H1 (cell line): ENCODE results near the gene CCDC157. TPM values are rescaled to one million over a fixed set of nuclear protein-coding genes. Genes with fewer than 3 reads are reported as not detected.

ENCODE experiments used
- ATF2 ChIP-seq: IDR thresholded peaks from 2 replicates; pipeline ENCODE4 v1.6.1; 2012; ENCODE audit warnings: low read length, inconsistent platforms
- CBX8 ChIP-seq: fragments of 300-800, 300-1000 bp; sonication (generic); IDR thresholded peaks from 2 replicates; pipeline ENCODE4 v1.7.1; 2016; ENCODE audit warnings: low read depth, low read length, borderline replicate concordance
- SUZ12 ChIP-seq: fragments of 200-600 bp; sonication (generic); IDR thresholded peaks from 2 replicates; pipeline ENCODE4 v1.6.1; 2012; ENCODE audit warnings: mild to moderate bottlenecking, inconsistent platforms, low read length, moderate library complexity, mixed read lengths
- polyA plus RNA-seq, 7 experiments: library from polyadenylated mRNA; depleted of rRNA in 3 of 7; stranded (reverse) in 5 of 7; unstranded in 2 of 7; fragments of >200 nt in 5 of 7; fragments of 200-250 nt in 2 of 7; gene quantifications; 1 replicate in 5 of 7; 2 replicates in 1 of 7; 4 replicates in 1 of 7; pipeline versions ENCODE4 v1.2.1 to v1.2.3, GENCODE V29; 2011 to 2013; ENCODE audit warnings: missing spikeins in 2 of 7, mixed read lengths in 2 of 7
- total RNA-seq: library from RNA; stranded (reverse); fragmentation: NEBNext Ultra II Directional; extraction: Animal tissue kit (Norgen Biotek cat#: 25700); gene quantifications from 2 replicates; pipeline ENCODE4 v1.2.1, GENCODE V29; 2021

Gene CCDC157
- total and polyA plus RNA-seq, 2 of the 8 experiments (the other 6 are each of a cell fraction or from before 2014, with no cell fraction given): 4.1 to 8.4 TPM

GRCh38 chr22:30338802-30339201, 18.0 kb upstream of the CCDC157 start (continued):
- TF ChIP-seq SUZ12 (no peak), CBX8 (no peak), ATF2 (no peak)
